ENCODE data around the gene S100PBP.

DNA sequence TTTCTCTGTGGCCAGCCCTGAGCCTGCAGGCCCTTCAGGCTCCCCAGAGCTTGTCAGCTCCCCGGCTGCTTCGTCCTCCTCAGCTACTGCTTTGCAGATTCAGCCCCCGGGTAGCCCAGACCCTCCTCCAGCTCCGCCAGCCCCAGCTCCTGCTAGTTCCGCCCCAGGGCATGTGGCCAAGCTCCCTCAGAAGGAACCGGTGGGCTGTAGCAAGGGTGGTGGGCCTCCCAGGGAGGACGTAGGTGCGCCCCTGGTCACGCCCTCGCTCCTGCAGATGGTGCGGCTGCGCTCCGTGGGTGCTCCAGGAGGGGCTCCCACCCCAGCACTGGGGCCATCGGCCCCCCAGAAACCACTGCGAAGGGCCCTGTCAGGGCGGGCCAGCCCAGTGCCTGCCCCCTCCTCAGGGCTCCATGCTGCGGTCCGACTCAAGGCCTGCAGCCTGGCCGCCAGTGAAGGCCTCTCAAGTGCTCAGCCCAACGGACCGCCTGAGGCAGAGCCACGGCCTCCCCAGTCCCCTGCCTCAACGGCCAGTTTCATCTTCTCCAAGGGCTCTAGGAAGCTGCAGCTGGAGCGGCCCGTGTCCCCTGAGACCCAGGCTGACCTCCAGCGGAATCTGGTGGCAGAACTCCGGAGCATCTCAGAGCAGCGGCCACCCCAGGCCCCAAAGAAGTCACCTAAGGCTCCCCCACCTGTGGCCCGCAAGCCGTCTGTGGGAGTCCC is 45.7 kb upstream of the S100PBP start:
- TF ChIP-seq MTF1 (CRISPR knock-in tag; IDR thresholded peaks at IDR 0.05; ENCODE audit: borderline replicate concordance) (no peak), ESRRA (IDR thresholded peaks at IDR 0.05; ENCODE audit: borderline replicate concordance, low read depth) (no peak), POLR2AphosphoS5 (IDR thresholded peaks at IDR 0.05; ENCODE audit: control insufficient read depth, insufficient read depth, low read depth, low read length) (no peak), CCAR2 (IDR thresholded peaks at IDR 0.05; ENCODE audit: low read depth, low read length) (no peak), ATF3 (IDR thresholded peaks at IDR 0.05) (no peak), ATF3 (CRISPR knock-in tag; conservative IDR thresholded peaks at IDR 0.05) (no peak), EZH2 (IDR thresholded peaks at IDR 0.05; ENCODE audit: borderline replicate concordance, low read depth, low read length) (no peak), ZNF282 (CRISPR knock-in tag; IDR thresholded peaks at IDR 0.05) (no peak)
- TF ChIP-seq, protein P1, sequence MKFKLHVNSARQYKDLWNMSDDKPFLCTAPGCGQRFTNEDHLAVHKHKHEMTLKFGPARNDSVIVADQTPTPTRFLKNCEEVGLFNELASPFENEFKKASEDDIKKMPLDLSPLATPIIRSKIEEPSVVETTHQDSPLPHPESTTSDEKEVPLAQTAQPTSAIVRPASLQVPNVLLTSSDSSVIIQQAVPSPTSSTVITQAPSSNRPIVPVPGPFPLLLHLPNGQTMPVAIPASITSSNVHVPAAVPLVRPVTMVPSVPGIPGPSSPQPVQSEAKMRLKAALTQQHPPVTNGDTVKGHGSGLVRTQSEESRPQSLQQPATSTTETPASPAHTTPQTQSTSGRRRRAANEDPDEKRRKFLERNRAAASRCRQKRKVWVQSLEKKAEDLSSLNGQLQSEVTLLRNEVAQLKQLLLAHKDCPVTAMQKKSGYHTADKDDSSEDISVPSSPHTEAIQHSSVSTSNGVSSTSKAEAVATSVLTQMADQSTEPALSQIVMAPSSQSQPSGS (CRISPR knock-in tag; IDR thresholded peaks at IDR 0.05) = no peak

Measured in K562 (cell line).